NCI-H82 (cell line): ENCODE measurements around the gene MAD1L1.
A peak's percentile ranks its signal among the peaks of the same experiment; 100 is the strongest.

ENCODE experiments used
- DNase-seq: peaks from one replicate; lab custom pipeline; 2025; lab: John Stamatoyannopoulos, UW

Gene MAD1L1

DNA sequence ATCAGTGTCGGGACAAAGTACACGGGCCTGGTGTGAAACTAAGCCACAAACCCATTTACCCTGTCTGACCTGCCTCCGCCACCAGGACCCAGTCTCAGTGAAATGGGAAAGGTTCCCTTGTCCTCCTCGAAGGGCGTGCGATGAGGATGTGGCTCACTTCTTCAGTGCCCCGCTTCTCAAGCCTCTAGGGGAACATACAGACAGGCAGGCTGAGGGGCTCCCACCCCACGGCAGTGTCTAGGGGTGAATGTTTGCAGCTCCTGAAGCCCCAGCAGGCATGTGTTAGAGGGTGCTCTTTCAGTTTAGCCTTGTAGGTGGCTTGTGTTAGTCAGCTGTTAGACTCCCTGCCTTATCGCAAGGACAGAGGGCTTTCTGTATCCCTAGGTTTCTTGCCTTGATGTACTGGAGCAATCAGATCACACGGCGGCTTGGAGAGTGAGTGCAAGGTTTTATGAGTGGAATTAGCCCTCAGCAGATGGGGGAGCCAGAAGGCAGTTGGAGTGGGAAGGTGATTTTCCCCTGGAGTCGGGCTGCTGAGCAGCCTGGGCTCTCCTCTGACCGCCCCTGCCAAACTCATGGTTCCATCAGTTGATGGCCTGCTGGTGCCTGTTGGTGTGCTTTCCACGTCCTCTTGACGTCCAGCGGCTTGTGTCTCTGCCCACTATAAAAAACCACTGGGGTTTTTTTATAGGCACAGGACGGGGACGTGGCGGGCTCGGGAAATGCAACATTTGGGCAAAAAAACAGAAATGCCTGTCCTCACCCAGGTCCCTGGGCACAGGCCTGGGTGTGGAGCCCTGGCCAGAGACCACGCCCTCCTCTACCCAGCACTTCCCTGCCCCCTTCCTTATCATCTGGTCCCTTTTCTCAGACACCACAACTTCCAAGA lies 10.0 kb upstream of the MAD1L1 start:
- peak; percentile 85 for DNase-seq

GRCh38 chr7:2241580-2242540 lies 9.1 kb upstream of the MAD1L1 start, which contains the start of the genes MRM2 and NUDT1:
Gene MRM2, minus strand, starts transcription at chr7:2242205. Its CDS starts 36 bp downstream, at chr7:2242169.
Gene NUDT1, plus strand, starts transcription at chr7:2242226. Its CDS starts 2,349 bp downstream, at chr7:2244575.
- DNase-seq = peak; percentile 87

DNA sequence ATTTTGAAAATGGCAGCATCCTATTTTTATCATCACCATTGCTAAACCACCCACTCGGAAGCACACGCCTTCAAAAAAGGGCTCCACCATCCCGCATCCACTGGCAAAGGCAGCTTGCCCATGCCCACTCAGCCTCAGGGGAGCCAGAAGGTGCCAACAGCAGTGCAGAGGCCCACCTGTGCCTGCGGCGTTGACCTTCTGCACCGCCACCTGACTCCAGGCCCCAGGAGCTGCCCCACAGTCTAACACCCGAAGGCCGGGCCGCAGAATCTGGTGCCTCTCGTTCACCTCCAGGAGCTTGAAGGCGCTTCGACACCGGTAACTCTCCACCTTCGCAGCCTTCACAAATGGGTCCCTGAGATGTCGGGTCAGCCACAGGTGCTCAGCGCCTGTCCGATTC lies 6.5 kb upstream of the MAD1L1 start:
- no peak for DNase-seq

- no peak for DNase-seq
Observed at GRCh38 chr7:2237109-2237602, 4.4 kb upstream of the MAD1L1 start.

- DNase-seq = no peak
Observed at GRCh38 chr7:2233926-2234325, 1.2 kb upstream of the MAD1L1 start.

DNA sequence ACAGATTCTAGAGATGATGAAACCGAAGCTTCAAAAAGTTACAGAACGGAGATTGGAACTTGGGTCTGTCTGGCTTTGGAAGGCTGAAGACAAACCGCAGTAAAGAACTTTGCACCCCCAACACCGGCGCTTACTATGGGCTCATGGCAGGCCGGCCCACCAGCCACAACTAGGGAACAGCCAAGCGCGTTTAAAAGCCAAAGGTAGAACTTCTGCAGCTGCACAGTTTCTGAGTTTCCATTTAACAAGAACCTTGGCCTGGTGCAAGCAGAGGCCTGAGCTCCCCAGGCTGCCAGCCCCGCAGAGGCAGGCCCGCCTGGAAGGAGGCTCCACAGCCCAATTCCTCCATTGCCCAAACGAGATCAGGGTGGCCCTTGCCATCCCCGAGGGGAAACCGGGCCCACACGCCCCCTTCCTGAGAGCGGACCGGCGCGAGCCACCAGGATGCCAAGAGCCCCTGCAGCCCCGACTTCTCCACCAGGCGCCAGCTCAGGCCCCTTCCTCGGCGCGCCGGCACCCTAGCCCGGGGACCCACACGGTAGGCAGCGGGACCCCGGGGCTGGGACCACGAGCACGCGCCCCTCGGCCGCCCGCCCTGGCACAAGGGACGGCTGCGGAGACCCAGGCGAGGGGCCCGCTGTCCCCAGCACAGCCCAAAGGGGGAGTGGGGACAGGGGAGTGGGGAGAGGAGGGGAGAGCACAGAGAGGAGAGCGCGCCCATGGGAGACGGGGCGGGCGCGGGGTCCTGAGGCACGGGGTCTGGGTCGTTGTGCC lies 566 bp downstream of the MAD1L1 start:
- peak; percentile 65 for DNase-seq

DNA sequence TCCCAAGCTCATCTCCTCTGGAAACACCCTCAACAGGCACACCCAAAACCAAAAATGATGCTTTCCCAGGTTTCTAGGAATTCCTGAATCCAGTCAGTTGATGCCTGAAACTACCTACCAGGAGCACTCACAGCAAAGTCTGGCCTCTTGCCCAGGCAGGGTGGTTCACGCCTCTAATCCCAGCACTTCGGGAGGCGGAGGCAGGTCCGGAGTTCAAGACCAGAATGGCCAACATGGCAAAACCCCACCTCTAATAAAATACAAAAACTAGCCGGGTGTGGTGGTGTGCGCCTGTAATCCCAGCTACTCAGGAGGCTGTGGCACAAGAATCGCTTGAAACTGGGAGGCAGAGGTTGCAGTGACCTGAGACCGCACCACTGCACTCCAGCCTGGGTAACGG lies 1.9 kb downstream of the MAD1L1 start:
- no peak for DNase-seq

- peak; percentile 24 for DNase-seq
Observed at GRCh38 chr7:2230226-2230625, 2.5 kb downstream of the MAD1L1 start.

GRCh38 chr7:2229467-2229866 lies 3.3 kb downstream of the MAD1L1 start:
- DNase-seq = no peak

DNA sequence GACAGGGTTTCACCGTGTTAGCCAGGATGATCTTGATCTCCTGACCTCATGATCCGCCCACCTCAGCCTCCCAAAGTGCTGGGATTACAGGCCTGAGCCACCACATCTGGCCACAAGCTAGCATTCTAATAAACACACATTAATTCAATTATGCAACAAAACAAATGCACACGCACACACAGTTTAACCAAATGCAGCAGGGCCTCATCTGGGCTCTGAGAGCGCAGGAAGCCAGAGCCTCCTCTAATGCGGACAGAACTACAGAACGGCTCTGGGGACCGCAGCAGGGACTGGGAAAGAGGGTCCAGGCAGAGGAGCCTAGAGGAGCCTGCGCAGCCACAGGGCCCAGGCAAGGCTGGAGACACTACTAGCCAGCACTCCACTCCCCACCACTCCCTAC lies 3.8 kb downstream of the MAD1L1 start:
- DNase-seq = peak; percentile 45

- DNase-seq = no peak
Observed at GRCh38 chr7:2227699-2228098, 5.0 kb downstream of the MAD1L1 start.

- no peak for DNase-seq
Observed at GRCh38 chr7:2225830-2226229, 6.9 kb downstream of the MAD1L1 start.

- DNase-seq = no peak
Observed at GRCh38 chr7:2225336-2225735, 7.4 kb downstream of the MAD1L1 start.

GRCh38 chr7:2224934-2225333 lies 7.8 kb downstream of the MAD1L1 start:
- DNase-seq = no peak

GRCh38 chr7:2224491-2224928 lies 8.2 kb downstream of the MAD1L1 start:
- no peak for DNase-seq

DNA sequence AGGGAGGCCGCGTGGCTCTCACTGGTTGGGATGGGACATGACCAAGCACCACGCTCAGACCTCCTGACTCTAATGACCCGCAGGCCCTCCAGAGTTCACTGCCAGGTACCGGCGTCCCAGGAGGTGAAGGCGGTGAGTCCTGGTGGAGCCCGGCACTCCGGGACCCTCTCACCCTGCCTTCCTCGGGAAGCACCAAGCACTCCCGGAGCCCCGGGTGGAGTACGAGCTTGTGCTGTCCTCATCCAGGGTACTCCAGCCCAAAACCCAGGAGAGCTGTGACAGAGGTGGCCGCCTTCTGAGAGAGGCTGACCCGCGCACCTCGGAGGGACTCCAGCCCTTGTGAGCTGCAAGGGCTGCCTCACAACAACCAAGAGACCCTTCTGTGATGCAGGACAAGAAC lies 9.4 kb downstream of the MAD1L1 start:
- no peak for DNase-seq

GRCh38 chr7:2222516-2222915 lies 10.2 kb downstream of the MAD1L1 start:
- no peak for DNase-seq

DNA sequence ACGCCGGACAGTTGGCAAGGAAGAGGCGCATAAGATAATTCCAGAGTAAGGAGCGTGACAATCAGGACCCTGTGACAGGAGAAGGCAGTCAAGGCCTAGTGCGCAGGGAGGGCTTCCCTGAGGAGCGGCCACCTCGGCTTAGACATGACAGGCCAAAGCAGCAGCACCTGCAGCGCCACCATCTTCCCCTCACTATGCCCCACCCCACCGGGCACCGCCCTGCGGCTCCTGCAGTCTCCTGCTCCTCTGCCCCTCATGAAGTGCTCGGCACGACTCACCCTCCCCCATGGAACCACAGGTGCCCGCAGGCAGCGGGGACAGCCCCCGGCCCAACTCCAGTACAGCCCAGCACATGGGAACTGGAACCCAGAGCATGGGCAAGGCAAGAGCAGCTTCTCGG lies 11.8 kb downstream of the MAD1L1 start:
- no peak for DNase-seq

DNA sequence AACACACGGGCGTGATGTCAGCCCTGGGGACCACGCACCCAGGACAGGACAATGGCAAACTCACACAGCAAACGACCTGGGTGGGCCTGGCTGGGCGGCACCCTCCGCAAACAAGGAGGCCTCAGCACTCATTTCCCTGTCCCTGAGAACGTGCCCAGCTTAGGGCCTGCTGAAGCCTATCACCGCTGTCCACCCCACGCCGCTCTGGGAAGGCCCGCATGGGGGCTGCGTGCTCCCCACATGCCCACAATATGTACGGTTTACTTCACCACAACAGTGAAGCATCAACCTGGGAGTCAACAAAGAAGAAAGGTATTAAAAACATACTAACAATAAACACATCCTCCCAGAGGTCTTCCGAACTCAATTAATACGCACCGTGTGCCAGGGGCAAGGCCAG lies 12.2 kb downstream of the MAD1L1 start:
- no peak for DNase-seq

DNA sequence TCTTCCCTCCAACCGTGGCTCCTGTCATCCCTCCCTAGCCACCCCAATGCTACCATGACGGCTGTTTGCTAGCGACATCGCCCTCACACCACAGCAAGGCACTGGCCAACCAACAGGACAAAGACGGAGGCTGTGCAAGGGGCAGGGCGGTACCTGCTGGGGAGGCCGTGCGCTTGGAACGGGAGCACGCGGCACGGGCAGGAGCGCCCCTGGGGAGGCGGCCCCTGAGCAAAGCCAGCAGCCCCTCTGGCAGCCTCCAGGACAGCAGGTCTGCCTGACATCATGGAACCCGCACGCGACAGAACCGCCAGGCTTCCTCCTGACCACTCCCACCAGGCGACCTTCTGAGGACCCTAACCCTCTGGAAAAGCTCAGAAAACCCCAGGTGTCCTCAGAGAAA lies 12.7 kb downstream of the MAD1L1 start:
- no peak for DNase-seq

DNA sequence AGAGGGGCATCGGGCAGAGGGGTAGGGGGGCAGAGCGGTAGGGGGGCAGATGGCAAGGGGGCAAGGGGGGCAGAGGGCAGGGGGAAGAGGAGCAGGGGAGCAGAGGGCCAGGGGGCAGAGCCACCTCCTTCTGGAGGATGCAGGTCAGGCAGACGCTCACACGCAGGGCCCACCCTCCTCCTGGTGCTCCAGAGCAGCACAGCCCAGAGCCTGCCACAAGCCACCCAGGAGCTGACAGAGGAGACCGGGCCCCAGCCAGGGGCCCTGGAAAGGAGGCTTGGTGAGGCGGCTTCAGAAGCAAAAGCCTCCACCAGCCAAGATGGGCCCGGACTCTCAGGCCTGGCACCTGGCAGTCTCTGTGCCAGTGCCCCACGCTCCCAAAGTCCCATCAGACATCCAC lies 13.1 kb downstream of the MAD1L1 start:
- DNase-seq = no peak

GRCh38 chr7:2219136-2219535 lies 13.6 kb downstream of the MAD1L1 start:
- no peak for DNase-seq
